Ovary (tissue), 9 donors: Measurements from ENCODE around the gene KLHL22. TPM values are rescaled to one million over a fixed set of nuclear protein-coding genes. Genes with fewer than 3 reads are reported as not detected.
"Not testable (repeated sequence)": the region's sequence is repeated elsewhere in the genome, so short reads cannot be mapped to it uniquely, and the experiment has no call there.

Experiments
- DNase-seq, 5 donors: peaks; one replicate each; pipeline ENCODE4 v3.0.0-alpha.2; 2019 to 2020
- H3K27ac ChIP-seq, 2 donors: fragments of 200-600 bp; one replicate each; pipeline versions ENCODE4 v1.5.1 to v1.8.0; 2019 to 2022
- H3K27me3 ChIP-seq: fragments of 200-600 bp; one replicate; pipeline ENCODE4 v1.8.0; 2022
- H3K36me3 ChIP-seq: fragments of 200-600 bp; sonication (generic); one replicate; pipeline ENCODE4 v1.5.1; 2019
- H3K4me1 ChIP-seq: one replicate; pipeline ENCODE4 v1.8.1; 2013; ENCODE audit warnings: mild to moderate bottlenecking, moderate library complexity; ENCODE audit not compliant: insufficient read depth
- H3K4me3 ChIP-seq: fragments of 200-600 bp; sonication (generic); one replicate; pipeline ENCODE4 v1.5.1; 2017
- H3K9me3 ChIP-seq, 2 donors: fragments of 200-600 bp in 1 of 2; sonication (generic) in 1 of 2; one replicate each; pipeline versions ENCODE4 v1.5.1 to v1.8.1; 2013 to 2019; ENCODE audit warnings: mild to moderate bottlenecking in 1 of 2, moderate library complexity in 1 of 2
- EP300 ChIP-seq: sonication (generic); formaldehyde crosslinking; IDR thresholded peaks from one replicate; pipeline ENCODE4 v1.6.1; 2017; ENCODE audit warnings: antibody characterized with exemption
- POLR2A ChIP-seq: fragments of 450-650 bp; IDR thresholded peaks from one replicate; pipeline ENCODE4 v1.6.1; 2017; ENCODE audit warnings: antibody characterized with exemption, mild to moderate bottlenecking, moderate library complexity
- WGBS, 3 donors: extraction: QIAGEN DNeasy Blood & Tissue Kit in 1 of 3; methylation state at CpG; one replicate each; pipeline versions ENCODE4 v1.1.5 to v1.1.7; 2013 to 2017; 5-methylcytosine and 5-hydroxymethylcytosine counted together
- intact Hi-C, 4 donors: fragments of 100-400 bp; cut with DNase I; formaldehyde crosslinking; loops; one replicate each; pipeline versions ENCODE4 v1.11.0 to v1.15.1; 2022 to 2023
- polyA plus RNA-seq, 2 donors: library from polyadenylated mRNA; stranded (reverse); fragments of 200-250 nt in 1 of 2; fragments of 350-450 nt in 1 of 2; fragmentation: Illumina TruSeq in 1 of 2; extraction: RNeasy Lipid Tissue Mini Kit (QIAGEN cat#74804) in 1 of 2; gene quantifications; one replicate each; pipeline ENCODE4 v1.2.3, GENCODE V29; 2013 to 2014
- small RNA-seq: library from RNA; depleted of rRNA; stranded (forward); fragments of <200 nt; gene quantifications from one replicate; pipeline ENCODE3, GENCODE V24; 2016
- total RNA-seq, 7 donors: library from RNA; depleted of rRNA in 2 of 7; stranded (reverse); fragments of >200 nt in 2 of 7; fragmentation: NEBNext Ultra II Directional in 3 of 7; extraction: Animal tissue kit (Norgen Biotek cat#: 25700) in 3 of 7; gene quantifications; one replicate each; pipeline versions ENCODE4 v1.1.0 to v1.2.4, GENCODE V29; 2016 to 2023
- TF ChIP-seq, protein P1 (sequence below), 3 donors: fragments of 450-650 bp in 2 of 3; fragments of 200-600 bp in 1 of 3; IDR thresholded peaks; one replicate each; pipeline versions ENCODE4 v1.5.1 to v1.8.0; 2016 to 2022; ENCODE audit warnings: antibody characterized with exemption in 3 of 3, mild to moderate bottlenecking in 1 of 3
- donor health status: DM: no; HTN: no; CAD: no; lungs with moderate emphysema.
- donor health status: DM: no; HTN: no; CAD: no.
- donor health status: Bipolar disorder and iron deficiency.
- donor health status: DM: yes; HTN: yes; CAD: no.
- donor health status: DM: no; HTN: no; CAD: no.
- donor health status: DM: yes; HTN: yes; CAD: no.

The KLHL22 gene
- total and polyA plus RNA-seq, 9 donors: 24.6 to 42.9 (median 28.7) TPM

DNA sequence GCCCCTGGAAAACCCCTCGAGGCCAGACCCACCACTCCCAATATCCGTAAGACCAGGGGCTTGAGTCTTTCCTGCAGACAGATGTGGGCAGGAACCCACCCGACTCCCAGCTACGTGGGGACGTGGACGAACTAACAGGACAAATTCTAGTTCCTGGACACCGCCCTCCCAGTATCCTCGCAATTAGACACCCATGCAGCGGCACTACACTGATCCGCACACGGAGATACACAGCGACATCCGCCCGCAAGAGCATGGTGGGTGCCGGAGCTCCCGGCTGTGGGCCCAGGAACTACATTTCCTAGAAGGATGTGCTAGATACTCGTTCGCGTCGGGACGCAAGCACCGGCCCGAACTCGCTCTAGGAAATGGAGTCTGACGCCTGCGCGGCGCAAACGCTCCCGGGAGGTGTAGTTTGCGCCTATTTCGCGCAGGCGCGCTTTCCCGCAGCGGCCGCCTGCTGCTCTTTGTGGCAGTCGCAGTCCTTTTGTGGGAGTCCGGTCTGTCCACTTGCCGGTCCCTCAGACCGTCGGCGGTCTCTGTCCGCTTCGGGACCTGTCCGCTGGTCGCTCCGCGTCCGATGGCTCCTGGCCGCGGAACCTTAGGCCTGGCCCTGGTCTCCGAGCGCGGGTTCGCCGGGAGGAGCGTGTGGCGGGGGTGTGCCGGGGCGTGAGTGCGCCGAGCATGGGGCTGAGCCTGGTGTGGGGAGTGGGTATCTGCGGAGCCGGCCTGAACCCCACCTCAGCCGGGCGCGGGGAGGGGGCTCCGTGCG lies 101.7 kb downstream of the KLHL22 start, which contains the start of gene ZNF74:
ZNF74 (plus strand) TSS at position 447 of the 772 bp plus-strand sequence. CDS start 478 bp downstream, outside the sequence.
- TF ChIP-seq, protein P1, sequence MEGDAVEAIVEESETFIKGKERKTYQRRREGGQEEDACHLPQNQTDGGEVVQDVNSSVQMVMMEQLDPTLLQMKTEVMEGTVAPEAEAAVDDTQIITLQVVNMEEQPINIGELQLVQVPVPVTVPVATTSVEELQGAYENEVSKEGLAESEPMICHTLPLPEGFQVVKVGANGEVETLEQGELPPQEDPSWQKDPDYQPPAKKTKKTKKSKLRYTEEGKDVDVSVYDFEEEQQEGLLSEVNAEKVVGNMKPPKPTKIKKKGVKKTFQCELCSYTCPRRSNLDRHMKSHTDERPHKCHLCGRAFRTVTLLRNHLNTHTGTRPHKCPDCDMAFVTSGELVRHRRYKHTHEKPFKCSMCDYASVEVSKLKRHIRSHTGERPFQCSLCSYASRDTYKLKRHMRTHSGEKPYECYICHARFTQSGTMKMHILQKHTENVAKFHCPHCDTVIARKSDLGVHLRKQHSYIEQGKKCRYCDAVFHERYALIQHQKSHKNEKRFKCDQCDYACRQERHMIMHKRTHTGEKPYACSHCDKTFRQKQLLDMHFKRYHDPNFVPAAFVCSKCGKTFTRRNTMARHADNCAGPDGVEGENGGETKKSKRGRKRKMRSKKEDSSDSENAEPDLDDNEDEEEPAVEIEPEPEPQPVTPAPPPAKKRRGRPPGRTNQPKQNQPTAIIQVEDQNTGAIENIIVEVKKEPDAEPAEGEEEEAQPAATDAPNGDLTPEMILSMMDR (IDR thresholded peaks at IDR 0.05): no peak
- TF ChIP-seq POLR2A: peak; percentile 46
- H3K4me1 ChIP-seq: peaks cover 8% of the 10 kb centered on the region
- WGBS, 3 donors: 0 to 2% (median 1%) methylated on average over 41 to 71 of the region's 71 CpGs
- H3K9me3 ChIP-seq: no peaks in the 10 kb centered on the region
- peak within 1 kb of the TSS; percentile 22 to 58 for H3K27ac ChIP-seq
- DNase-seq: peak; percentile 83 to 91 (median 86)
- intact Hi-C loops: no loop called here
- peak within 1 kb of the TSS; percentile 93 for H3K4me3 ChIP-seq
- H3K36me3 ChIP-seq: no peaks in the 10 kb centered on the region
- H3K27me3 ChIP-seq: no peaks in the 10 kb centered on the region

DNA sequence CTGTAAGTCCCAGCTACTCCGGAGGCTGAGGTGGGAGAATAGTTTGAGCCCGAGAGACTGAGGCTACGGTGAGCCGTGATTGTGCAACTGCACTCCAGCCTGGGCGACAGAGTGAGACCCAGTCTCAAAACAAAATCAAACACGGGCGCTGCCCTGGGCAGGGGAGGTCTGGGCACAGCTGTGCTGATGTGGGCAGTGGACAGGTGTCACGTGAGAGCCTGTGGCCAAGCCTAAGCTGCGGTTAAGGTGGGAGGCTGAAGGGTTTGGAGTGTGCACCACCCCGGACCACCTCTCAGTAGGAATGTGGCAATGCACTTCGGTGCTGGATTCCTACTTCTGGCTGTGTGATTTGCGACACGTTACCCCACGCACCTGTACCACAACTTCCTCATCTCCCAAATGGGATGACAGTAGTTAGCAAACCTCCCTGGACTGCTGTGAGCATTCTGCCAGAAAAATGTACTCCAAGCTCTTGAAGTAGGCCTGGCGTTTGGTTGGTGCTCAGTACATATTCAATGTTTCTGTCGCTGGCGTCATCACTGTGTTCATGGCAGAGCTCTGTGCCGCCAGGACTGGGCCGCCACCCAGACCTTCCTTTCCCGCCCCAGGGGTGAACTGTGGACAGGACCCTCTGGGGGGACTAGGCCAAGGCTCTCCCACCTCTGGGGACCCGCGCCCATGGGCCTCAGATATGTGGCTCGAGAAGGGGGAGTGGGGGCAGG lies 102.5 kb downstream of the KLHL22 start:
- Histone ChIP-seq H3K9me3 (no peaks in the 10 kb centered on the region), H3K4me3 (peak overlapping the region; percentile 93), H3K27me3 (no peaks in the 10 kb centered on the region), H3K27ac (no peak overlapping the region), H3K36me3 (no peaks in the 10 kb centered on the region), H3K4me1 (peaks cover 8% of the 10 kb centered on the region)
- DNase-seq: peak in 2 of 5 donors; percentile 41 to 54
- WGBS, 3 donors: 93 to 96% (median 94%) methylated on average over 21 to 23 of the region's 23 CpGs
- TF ChIP-seq POLR2A (no peak), EP300 (no peak)
- TF ChIP-seq, protein P1 (IDR thresholded peaks at IDR 0.05): no peak
- intact Hi-C loops: no loop called here

DNA sequence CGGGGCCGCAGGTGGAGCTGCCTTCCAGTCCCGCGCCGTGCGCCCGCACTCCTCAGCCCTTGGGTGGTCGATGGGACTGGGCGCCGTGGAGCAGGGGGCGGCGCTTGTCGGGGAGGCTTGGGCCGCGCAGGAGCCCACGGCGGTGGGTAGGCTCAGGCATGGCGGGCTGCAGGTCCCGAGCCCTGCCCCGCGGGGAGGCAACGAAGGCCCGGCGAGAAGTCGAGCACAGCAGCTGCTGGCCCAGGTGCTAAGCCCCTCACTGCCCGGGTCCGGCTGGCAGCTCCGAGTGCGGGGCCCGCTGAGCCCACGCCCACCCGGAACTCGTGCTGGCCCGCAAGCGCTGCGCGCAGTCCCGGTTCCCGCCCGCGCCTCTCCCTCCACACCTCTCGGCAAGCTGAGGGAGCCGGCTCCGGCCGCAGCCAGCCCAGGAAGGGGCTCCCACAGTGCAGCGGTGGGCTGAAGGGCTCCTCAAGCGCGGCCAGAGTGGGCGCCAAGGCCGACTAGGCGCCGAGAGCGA lies 103.2 kb downstream of the KLHL22 start:
- H3K4me1 ChIP-seq, H3K4me3 ChIP-seq, intact Hi-C loops, H3K27ac ChIP-seq, H3K9me3 ChIP-seq, H3K27me3 ChIP-seq, H3K36me3 ChIP-seq: not testable (repeated sequence)
- 96 to 98% (median 98%) methylated on average over 51 to 53 of the region's 53 CpGs for WGBS, 3 donors
- DNase-seq: peak in 2 of 5 donors; percentile 42 to 44

Small RNA genes lying within 50 kb of the gene (small RNA-seq; reads per million reads assigned to genes)
- gene RF00019 (not detected), gene RN7SL812P (not detected), gene RNU6-225P (not detected), gene RNY1P9 (not detected)

Other genes with a start within 250 kb of the KLHL22 start
- 1 to 10 TPM in 4 of 7 donors, under 1 TPM in 3; 0.48 to 8.2 (median 2.2) TPM for gene RTN4R, start 227.5 kb downstream of the KLHL22 start, total RNA-seq
- 1 to 10 TPM in 1 of 2 donors, not detected in 1; 1.5 TPM for gene RTN4R, start 227.5 kb downstream of the KLHL22 start, polyA plus RNA-seq
- gene DGCR6L, start 175.7 kb downstream of the KLHL22 start, total RNA-seq: 10 to 100 TPM; 36.4 to 69.5 (median 40.8) TPM
- 10 to 100 TPM in 1 of 2 donors, 1 to 10 TPM in 1; 1.9 to 64.7 TPM for gene DGCR6L, start 175.7 kb downstream of the KLHL22 start, polyA plus RNA-seq
- gene ZNF74, start 101.6 kb downstream of the KLHL22 start, total RNA-seq: 10 to 100 TPM in 5 of 7 donors, 1 to 10 TPM in 2; 6.9 to 16.8 (median 12.8) TPM
- 1 to 10 TPM; 6.1 to 7.4 TPM for gene ZNF74, start 101.6 kb downstream of the KLHL22 start, polyA plus RNA-seq
- 10 to 100 TPM; 16.5 to 44.6 (median 30.0) TPM for gene SCARF2, start 58.0 kb downstream of the KLHL22 start, total RNA-seq
- 10 to 100 TPM in 1 of 2 donors, 1 to 10 TPM in 1; 2.1 to 14.1 TPM for gene SCARF2, start 58.0 kb downstream of the KLHL22 start, polyA plus RNA-seq
- gene MED15, start 11.8 kb upstream of the KLHL22 start, total RNA-seq: 10 to 100 TPM; 21.9 to 79.3 (median 69.5) TPM
- 10 to 100 TPM; 23.6 to 40.1 TPM for gene MED15, start 11.8 kb upstream of the KLHL22 start, polyA plus RNA-seq